ENCODE results near the gene ZBTB39. TPM values are rescaled to one million over a fixed set of nuclear protein-coding genes. Genes with fewer than 3 reads are reported as not detected.
"Not testable (repeated sequence)": the region's sequence is repeated elsewhere in the genome, so short reads cannot be mapped to it uniquely, and the experiment has no call there.

Gene ZBTB39
- total and polyA plus RNA-seq, 2 donors (not counting 1 experiment from before 2014, with no cell fraction given): 5.4 to 13.9 TPM

DNA sequence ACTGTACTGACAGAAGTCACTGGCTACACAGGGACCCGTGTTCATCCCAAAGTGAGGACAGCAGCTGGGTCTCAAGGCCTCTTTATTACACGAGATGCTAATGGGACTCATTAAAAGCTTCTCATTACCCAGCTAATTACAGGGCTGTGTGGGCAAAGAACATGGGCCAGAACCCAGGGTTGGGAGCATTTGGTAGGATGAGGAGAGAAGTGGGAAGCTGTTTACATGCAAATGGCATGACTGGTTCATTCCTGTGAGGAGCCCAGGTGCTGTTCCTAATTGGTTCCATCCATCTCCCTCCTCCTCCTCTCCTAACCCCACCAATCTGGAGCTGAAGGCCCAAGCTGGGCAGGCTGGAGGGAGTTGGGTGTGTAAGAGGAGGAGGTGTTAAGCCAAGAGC is 18.9 kb upstream of the ZBTB39 start:
- intact Hi-C loops (cut with micrococcal nuclease): no loop called here
- no peaks in the 10 kb centered on the region for H3K27me3 Mint-ChIP-seq

DNA sequence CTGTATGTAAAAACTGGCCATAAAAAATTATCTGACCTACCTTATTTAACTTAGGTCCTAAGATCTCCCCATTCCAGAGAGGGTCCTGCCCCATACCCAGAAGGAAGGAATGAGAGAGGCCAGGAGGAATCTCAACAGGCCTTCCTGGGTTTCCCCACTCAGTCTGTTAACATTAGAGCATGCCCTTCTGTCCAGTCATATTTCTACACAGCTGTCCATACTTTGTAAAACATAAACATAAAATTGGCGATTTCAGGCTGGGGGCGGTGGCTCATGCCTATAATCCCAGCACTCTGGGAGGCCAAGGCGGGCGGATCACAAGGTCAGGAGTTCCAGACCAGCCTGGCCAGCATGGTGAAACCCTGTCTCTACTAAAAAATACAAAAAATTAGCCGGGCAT is 16.0 kb upstream of the ZBTB39 start:
- H3K36me3 ChIP-seq (replicated peaks in 1 of 2; ENCODE audit: control extremely low read depth in 1 of 2, control insufficient read depth in 1 of 2, extremely low read depth in 1 of 2, insufficient read depth in 2 of 2, low read length in 1 of 2); H3K27ac Mint-ChIP-seq; DNase-seq; H3K4me2 ChIP-seq (replicated peaks; ENCODE audit: low read depth, low read length, poor library complexity, severe bottlenecking); H3K4me3 Mint-ChIP-seq; H3K9me3 ChIP-seq (ENCODE audit: control extremely low read depth in 1 of 3, control insufficient read depth in 2 of 3, insufficient read depth in 1 of 3, low read length in 2 of 3); H3K9me3 Mint-ChIP-seq (ENCODE audit: insufficient read depth); H3K27me3 Mint-ChIP-seq; ATAC-seq (ENCODE audit: low read depth); H4K20me1 ChIP-seq (ENCODE audit: control insufficient read depth, insufficient read depth, low read length, poor library complexity, severe bottlenecking); H2AFZ ChIP-seq (ENCODE audit: insufficient read depth, low read depth, low read length, poor library complexity, severe bottlenecking); POLR2A ChIA-PET; H3K4me1 ChIP-seq (ENCODE audit: control insufficient read depth in 2 of 2, insufficient read depth in 2 of 2, low read length in 2 of 2); H3K27ac ChIP-seq (ENCODE audit: low read length in 2 of 2); H3K4me1 Mint-ChIP-seq; intact Hi-C loops (cut with micrococcal nuclease); H3K79me2 ChIP-seq (ENCODE audit: control insufficient read depth, insufficient read depth, low read length); H3K4me3 ChIP-seq (ENCODE audit: control extremely low read depth in 1 of 5, extremely low read depth in 1 of 5, insufficient read depth in 1 of 5, low read depth in 2 of 5, low read length in 4 of 5); H3K9ac ChIP-seq (ENCODE audit: low read length); H3K27me3 ChIP-seq (replicated peaks in 1 of 4; ENCODE audit: control extremely low read depth in 1 of 4, control insufficient read depth in 3 of 4, insufficient read depth in 4 of 4, low read length in 3 of 4): not testable (repeated sequence)
- 98% methylated on average over 5 of the region's 5 CpGs for WGBS (ENCODE audit: insufficient coverage)
- CTCF ChIA-PET: interaction anchor here (1.3 to 2.7 kb wide), 4 partner anchors 9 to 90 kb away, joined by 5 to 11 read pairs (median 6); no protein-coding TSS in a partner anchor

More for the DNA sequence above, 18.9 kb upstream of the ZBTB39 start:
- ChIA-PET POLR2A (interaction anchor here (1.2 kb wide), 1 partner anchor 87 kb away, joined by 3 read pairs; no protein-coding TSS in a partner anchor), CTCF (interaction anchor here (0.8 kb wide), 1 partner anchor 20 kb away, joined by 3 read pairs; no protein-coding TSS in a partner anchor)
- Histone ChIP-seq H3K9me3 (ENCODE audit: control extremely low read depth in 1 of 3, control insufficient read depth in 2 of 3, insufficient read depth in 1 of 3, low read length in 2 of 3) (no peaks in the 10 kb centered on the region), H3K27me3 (replicated peaks in 1 of 4; ENCODE audit: control extremely low read depth in 1 of 4, control insufficient read depth in 3 of 4, insufficient read depth in 4 of 4, low read length in 3 of 4) (no peaks in the 10 kb centered on the region), H3K4me3 (ENCODE audit: control extremely low read depth in 1 of 5, extremely low read depth in 1 of 5, insufficient read depth in 1 of 5, low read depth in 2 of 5, low read length in 4 of 5) (no peak overlapping the region), H3K79me2 (ENCODE audit: control insufficient read depth, insufficient read depth, low read length) (no peaks in the 10 kb centered on the region), H3K9ac (ENCODE audit: low read length) (no peak overlapping the region), H3K4me1 (ENCODE audit: control insufficient read depth in 2 of 2, insufficient read depth in 2 of 2, low read length in 2 of 2) (peaks cover 0 to 4% of the 10 kb centered on the region in 2 donors), H4K20me1 (ENCODE audit: control insufficient read depth, insufficient read depth, low read length, poor library complexity, severe bottlenecking) (no peaks in the 10 kb centered on the region), H3K27ac (ENCODE audit: low read length in 2 of 2) (no peak overlapping the region), H3K36me3 (replicated peaks in 1 of 2; ENCODE audit: control extremely low read depth in 1 of 2, control insufficient read depth in 1 of 2, extremely low read depth in 1 of 2, insufficient read depth in 2 of 2, low read length in 1 of 2) (no peaks in the 10 kb centered on the region), H3K4me2 (replicated peaks; ENCODE audit: low read depth, low read length, poor library complexity, severe bottlenecking) (no peak overlapping the region), H2AFZ (ENCODE audit: insufficient read depth, low read depth, low read length, poor library complexity, severe bottlenecking) (no peak overlapping the region)
- Mint-ChIP-seq H3K9me3 (ENCODE audit: insufficient read depth) (no peaks in the 10 kb centered on the region), H3K4me3 (no peak overlapping the region), H3K27ac (no peak overlapping the region), H3K4me1 (peaks cover 7% of the 10 kb centered on the region)
- no peak for ATAC-seq (ENCODE audit: low read depth)
- WGBS (ENCODE audit: insufficient coverage): 100% methylated on average over 2 of the region's 2 CpGs
- no peak for DNase-seq
- TF ChIP-seq, protein P1, sequence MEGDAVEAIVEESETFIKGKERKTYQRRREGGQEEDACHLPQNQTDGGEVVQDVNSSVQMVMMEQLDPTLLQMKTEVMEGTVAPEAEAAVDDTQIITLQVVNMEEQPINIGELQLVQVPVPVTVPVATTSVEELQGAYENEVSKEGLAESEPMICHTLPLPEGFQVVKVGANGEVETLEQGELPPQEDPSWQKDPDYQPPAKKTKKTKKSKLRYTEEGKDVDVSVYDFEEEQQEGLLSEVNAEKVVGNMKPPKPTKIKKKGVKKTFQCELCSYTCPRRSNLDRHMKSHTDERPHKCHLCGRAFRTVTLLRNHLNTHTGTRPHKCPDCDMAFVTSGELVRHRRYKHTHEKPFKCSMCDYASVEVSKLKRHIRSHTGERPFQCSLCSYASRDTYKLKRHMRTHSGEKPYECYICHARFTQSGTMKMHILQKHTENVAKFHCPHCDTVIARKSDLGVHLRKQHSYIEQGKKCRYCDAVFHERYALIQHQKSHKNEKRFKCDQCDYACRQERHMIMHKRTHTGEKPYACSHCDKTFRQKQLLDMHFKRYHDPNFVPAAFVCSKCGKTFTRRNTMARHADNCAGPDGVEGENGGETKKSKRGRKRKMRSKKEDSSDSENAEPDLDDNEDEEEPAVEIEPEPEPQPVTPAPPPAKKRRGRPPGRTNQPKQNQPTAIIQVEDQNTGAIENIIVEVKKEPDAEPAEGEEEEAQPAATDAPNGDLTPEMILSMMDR (IDR thresholded peaks at IDR 0.05): no peak
- no peak for TF ChIP-seq EZH2 (IDR thresholded peaks at IDR 0.05; ENCODE audit: borderline replicate concordance, insufficient read depth, low read depth, low read length, poor library complexity, severe bottlenecking)

Data from B cell (primary cell).